ENCODE data around the gene PKP1.

PKP1 gene

DNA sequence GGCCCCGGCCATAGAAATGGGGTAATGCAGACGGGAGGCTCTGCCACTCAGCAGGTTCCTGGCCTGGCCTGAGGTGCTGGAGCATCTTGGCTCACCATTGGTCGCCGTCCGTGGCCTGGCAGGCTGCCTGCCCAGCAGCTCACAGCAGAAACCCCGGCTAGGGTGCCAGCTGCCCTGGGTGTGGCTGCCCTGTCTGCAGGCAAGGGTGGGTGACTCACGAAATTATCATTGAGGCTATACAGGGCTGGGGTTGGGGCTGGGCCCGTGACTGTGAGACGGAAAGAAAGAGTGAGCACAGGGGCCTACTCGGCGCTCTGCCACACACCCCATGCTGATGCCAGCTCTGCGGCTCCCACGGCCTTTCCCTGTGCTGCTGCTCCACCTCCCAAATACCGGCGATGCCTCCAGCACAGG is 8.0 kb upstream of the PKP1 start:
- DNase-seq = no peak
- in situ Hi-C loops (cut with MboI; ENCODE audit: low pct_unique_long_range_greater_than_20kb, low sequenced_read_pairs) = no loop called here

GRCh38 chr1:201276891-201277290 is 6.4 kb upstream of the PKP1 start:
- no peak for DNase-seq
- in situ Hi-C loops (cut with MboI; ENCODE audit: low pct_unique_long_range_greater_than_20kb, low sequenced_read_pairs) = no loop called here

DNA sequence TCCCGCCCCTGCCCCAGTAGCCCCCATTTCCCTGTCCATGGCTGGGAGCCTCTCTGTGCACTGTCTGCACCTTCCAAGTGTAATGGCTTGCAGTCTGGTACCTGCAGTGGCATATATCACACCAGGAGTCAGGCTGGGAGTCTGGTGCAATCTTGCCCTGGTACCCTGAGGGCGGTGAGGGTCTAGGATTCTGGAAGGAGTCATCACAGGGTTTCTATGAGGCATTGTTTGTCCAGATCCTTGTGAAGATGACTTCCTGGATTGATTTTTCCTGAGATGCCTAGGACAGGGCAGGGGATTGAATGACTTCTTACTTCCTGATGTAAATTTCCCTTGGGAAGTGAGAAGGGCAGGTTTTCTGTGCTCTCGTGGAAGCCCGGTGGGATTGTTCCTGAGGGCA is 5.9 kb upstream of the PKP1 start:
- no peak for DNase-seq
- in situ Hi-C loops (cut with MboI; ENCODE audit: low pct_unique_long_range_greater_than_20kb, low sequenced_read_pairs) = no loop called here

- in situ Hi-C loops (cut with MboI; ENCODE audit: low pct_unique_long_range_greater_than_20kb, low sequenced_read_pairs) = no loop called here
- no peak for DNase-seq
These were observed 4.0 kb upstream of the PKP1 start for GRCh38 chr1:201279313-201279712.

- no peak for DNase-seq
- in situ Hi-C loops (cut with MboI; ENCODE audit: low pct_unique_long_range_greater_than_20kb, low sequenced_read_pairs) = no loop called here
These were observed 2.4 kb upstream of the PKP1 start for GRCh38 chr1:201280884-201281283.

- in situ Hi-C loops (cut with MboI; ENCODE audit: low pct_unique_long_range_greater_than_20kb, low sequenced_read_pairs) = no loop called here
These were observed 1.7 kb upstream of the PKP1 start for GRCh38 chr1:201281573-201281972.

DNA sequence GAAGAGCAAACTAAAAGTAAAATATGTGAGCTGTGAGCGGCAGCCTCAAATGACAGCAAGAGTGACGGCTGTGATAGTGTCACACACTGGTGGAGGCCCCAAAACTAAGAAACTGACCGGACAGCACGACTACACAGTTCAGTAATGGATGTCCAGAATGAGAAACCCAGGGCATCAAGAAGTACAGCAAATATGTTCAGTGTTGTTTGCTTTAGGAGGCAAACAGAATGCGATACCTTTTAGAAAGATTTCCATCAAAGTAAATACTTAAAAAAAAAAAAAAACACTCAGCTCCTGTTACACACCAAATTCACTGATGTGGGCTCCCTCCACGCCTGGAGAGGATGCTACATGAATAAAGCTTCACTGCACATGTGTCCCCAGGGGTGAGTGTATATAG is 1.1 kb upstream of the PKP1 start:
- DNase-seq = no peak
- in situ Hi-C loops (cut with MboI; ENCODE audit: low pct_unique_long_range_greater_than_20kb, low sequenced_read_pairs) = no loop called here

More at GRCh38 chr1:201281573-201281972, 1.7 kb upstream of the PKP1 start:
- no peak for DNase-seq

- in situ Hi-C loops (cut with MboI; ENCODE audit: low pct_unique_long_range_greater_than_20kb, low sequenced_read_pairs) = no loop called here
- DNase-seq = no peak
These were observed 689 bp downstream of the PKP1 start for GRCh38 chr1:201283836-201284553.

GRCh38 chr1:201284636-201285035 is 1.3 kb downstream of the PKP1 start:
- DNase-seq = no peak

DNA sequence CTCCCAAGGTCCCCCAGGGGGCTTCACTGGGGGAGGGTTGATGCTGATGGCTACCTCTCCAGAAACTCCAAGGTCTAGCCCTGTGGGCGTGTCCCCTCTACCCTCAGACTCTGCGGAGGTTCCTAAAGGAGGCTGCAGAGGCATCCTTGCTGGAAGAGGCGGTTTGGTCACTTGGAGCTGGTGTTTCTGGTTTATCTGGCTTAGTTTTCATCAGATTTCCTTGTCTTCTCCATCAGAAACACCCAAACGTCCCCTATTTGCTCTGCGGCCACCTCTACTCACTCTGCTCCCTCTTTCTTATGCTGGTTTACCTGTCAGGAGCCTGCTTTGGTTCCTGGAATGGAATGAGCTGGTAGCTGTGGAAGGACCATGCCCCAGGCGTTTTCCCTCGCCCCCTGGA is 2.5 kb downstream of the PKP1 start:
- no peak for DNase-seq
- in situ Hi-C loops (cut with MboI; ENCODE audit: low pct_unique_long_range_greater_than_20kb, low sequenced_read_pairs) = no loop called here

More at GRCh38 chr1:201284636-201285035, 1.3 kb downstream of the PKP1 start:
- in situ Hi-C loops (cut with MboI; ENCODE audit: low pct_unique_long_range_greater_than_20kb, low sequenced_read_pairs) = no loop called here

DNA sequence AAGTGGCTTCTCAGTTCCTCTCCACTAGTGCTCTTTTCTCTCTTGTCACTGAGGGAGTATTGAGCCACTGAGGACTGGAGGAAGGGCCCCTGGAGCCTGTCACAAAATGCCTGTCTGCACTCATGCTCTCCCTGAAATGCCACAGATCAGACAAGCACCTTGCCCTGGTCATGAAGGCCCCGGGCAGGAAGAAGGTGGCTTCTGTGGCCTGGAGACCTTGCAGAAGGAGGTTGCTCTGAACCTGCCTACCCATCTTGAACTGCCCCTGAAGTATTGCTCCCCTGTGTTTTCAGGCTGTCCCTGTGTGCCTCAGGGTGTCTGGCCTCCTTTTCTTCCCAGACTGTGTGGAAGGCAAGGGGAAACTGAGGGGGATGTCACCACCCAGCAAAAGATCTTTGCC is 3.1 kb downstream of the PKP1 start:
- in situ Hi-C loops (cut with MboI; ENCODE audit: low pct_unique_long_range_greater_than_20kb, low sequenced_read_pairs) = no loop called here

DNA sequence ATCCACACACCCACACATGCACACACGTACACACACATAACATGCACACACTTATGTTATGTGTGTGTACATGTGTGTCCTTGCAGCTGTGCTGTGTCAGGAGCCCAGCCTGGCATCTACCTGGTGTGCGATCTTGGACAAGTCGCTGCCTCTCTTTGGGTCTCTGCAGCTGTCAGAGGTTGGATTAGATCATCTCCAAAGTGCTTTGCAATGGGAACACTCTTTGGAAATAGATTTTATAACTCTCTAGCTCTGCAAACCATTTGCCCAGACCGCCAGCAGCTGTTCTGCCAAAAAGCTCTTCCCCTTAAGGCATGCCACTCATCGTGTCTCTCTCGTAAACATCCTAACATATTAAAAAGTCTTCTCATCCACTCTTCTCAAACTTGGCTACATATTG is 4.7 kb downstream of the PKP1 start:
- DNase-seq = no peak
- in situ Hi-C loops (cut with MboI; ENCODE audit: low pct_unique_long_range_greater_than_20kb, low sequenced_read_pairs) = no loop called here

More for the DNA sequence above, 3.1 kb downstream of the PKP1 start:
- DNase-seq = no peak

GRCh38 chr1:201288765-201289164 is 5.5 kb downstream of the PKP1 start:
- no peak for DNase-seq
- in situ Hi-C loops (cut with MboI; ENCODE audit: low pct_unique_long_range_greater_than_20kb, low sequenced_read_pairs) = no loop called here

DNA sequence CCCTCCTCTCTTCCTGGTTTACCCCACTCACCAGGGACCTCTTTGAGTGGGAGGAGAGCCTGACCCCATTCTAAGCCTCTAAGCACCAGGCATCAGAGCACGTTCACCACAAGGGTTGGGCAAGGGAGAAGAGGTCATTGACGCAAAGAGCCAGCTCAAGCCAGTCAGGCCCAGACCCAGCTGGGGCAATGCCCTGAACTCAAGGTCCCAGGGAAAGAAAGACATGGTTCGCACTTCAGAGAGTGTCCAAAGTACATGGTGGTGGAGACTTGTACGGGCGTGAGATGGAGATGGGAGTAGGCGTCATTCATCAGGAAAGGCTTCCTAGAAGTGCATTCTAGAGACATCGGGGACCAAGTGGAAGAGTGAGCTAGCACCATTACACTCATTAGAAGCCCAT is 7.2 kb downstream of the PKP1 start:
- in situ Hi-C loops (cut with MboI; ENCODE audit: low pct_unique_long_range_greater_than_20kb, low sequenced_read_pairs) = no loop called here
- DNase-seq = no peak

- DNase-seq = no peak
- in situ Hi-C loops (cut with MboI; ENCODE audit: low pct_unique_long_range_greater_than_20kb, low sequenced_read_pairs) = no loop called here
These were observed 8.6 kb downstream of the PKP1 start for GRCh38 chr1:201291916-201292315.

DNA sequence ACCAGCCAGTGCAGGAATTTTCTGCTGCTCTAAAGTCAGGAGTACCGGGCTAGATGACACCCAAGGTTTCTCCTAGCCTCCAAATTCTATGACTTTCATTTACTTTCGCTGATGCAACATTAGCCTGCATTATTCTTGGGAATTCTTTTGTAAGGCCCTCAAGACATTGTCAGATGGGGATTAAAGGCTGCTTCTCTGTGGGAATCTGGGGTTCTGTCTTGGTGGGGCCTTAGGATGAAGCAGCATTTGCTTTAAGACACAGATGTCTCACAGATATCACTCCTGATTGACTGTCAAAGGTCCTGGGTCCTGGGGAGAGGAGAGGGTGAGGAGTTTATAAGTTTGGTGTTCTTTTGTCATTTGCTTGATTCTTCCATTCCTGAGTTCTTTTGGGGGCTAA is 11.6 kb downstream of the PKP1 start:
- in situ Hi-C loops (cut with MboI; ENCODE audit: low pct_unique_long_range_greater_than_20kb, low sequenced_read_pairs) = no loop called here
- DNase-seq = no peak

DNA sequence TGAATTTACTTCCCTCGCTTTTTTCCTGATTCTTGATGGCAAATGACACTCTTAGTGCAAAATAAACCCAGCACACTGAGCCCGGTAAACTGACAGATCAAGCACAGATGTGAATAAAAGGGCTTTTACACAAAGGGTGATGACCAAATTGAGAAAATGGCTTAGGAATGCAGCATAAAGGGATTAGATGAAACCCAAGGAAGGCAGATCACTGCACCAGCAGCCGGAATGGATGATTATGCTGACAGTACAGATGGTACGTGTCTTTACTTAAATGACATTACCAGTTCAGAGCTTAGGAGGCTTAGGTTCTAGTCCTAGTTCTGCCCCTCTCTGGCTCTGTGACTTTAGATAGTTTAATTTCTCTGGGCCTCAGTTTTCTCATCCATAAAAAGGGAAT is 12.0 kb downstream of the PKP1 start:
- DNase-seq = no peak
- in situ Hi-C loops (cut with MboI; ENCODE audit: low pct_unique_long_range_greater_than_20kb, low sequenced_read_pairs) = no loop called here

- DNase-seq = no peak
These were observed 12.6 kb downstream of the PKP1 start for GRCh38 chr1:201295861-201296260.

GRCh38 chr1:201296352-201296751 is 13.0 kb downstream of the PKP1 start:
- in situ Hi-C loops (cut with MboI; ENCODE audit: low pct_unique_long_range_greater_than_20kb, low sequenced_read_pairs) = no loop called here
- no peak for DNase-seq

More at GRCh38 chr1:201295861-201296260, 12.6 kb downstream of the PKP1 start:
- in situ Hi-C loops (cut with MboI; ENCODE audit: low pct_unique_long_range_greater_than_20kb, low sequenced_read_pairs) = no loop called here

DNA sequence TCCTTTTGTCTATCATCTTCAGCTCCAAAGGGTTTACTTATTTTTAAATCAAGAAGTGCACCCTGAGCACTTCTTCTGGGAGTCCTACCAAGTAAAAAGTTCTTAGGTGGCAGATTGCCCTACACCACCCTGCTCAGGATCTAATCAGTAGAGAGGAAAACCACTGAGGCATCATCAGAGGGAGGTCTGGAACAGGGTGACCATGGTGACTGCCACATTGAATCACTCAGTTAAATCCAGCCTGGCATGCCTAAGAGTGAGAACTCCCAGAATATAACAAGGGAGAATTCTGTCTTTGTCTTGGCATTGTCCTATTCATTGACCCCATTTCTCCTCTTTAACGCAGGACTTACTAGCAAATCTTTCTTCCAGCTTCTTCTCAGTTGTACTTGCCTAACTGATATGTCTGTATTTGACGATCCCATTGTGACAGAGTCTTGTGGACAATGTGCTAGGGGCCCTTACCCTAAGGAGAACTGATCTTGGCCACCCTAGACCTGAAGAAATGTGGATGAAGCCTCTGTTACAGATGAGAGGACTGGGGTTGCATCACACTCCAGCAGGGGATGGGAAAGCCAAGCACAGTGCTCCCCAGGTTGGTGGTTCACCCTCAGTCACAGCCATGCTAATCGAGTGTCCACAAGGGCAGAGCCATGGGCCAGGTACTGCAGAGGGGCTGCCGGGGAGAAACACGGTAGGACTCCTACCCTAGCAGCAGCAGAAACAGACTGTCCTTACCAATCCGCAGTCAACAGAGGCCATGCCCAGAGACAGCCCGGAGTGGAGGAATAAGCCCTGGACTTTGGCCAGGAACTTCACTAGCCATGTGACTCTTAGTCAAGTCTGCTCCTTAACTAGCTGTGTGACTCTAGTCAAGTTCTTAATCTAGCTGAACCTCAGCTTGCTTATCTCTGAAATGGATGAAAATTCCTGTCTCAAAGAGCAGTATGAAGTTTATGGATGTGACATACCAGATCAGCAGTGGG is 15.4 kb downstream of the PKP1 start:
- DNase-seq = no peak
- in situ Hi-C loops (cut with MboI; ENCODE audit: low pct_unique_long_range_greater_than_20kb, low sequenced_read_pairs) = no loop called here
